HepG2 (cell line): Measurements from ENCODE around the gene RAB1B. TPM values are rescaled to one million over a fixed set of nuclear protein-coding genes. Genes with fewer than 3 reads are reported as not detected.

Experiments used
- AHDC1 ChIP-seq: sonication (generic); formaldehyde crosslinking; IDR thresholded peaks from 2 replicates; pipeline ENCODE4 v1.5.1; 2020; ENCODE audit warnings: mild to moderate bottlenecking, missing genetic modification reagents, borderline replicate concordance
- BATF2 ChIP-seq: sonication (generic); formaldehyde crosslinking; IDR thresholded peaks from 2 replicates; pipeline ENCODE4 v1.8.0; 2022; ENCODE audit warnings: mild to moderate bottlenecking, missing genetic modification reagents, moderate library complexity
- FIP1L1 ChIP-seq: fragments of 200-400 bp; formaldehyde crosslinking; IDR thresholded peaks from 2 replicates; pipeline ENCODE4 v1.6.1; 2018; ENCODE audit warnings: low read depth, mild to moderate bottlenecking, low read length, moderate library complexity, borderline replicate concordance; ENCODE audit not compliant: insufficient read depth
- HIC2 ChIP-seq: sonication (generic); formaldehyde crosslinking; IDR thresholded peaks from 2 replicates; pipeline ENCODE4 v1.9.0; 2022; ENCODE audit warnings: low read depth, missing genetic modification reagents
- ISX ChIP-seq: sonication (generic); formaldehyde crosslinking; conservative IDR thresholded peaks from 2 replicates; pipeline ENCODE4 v1.5.0; 2020; ENCODE audit warnings: missing genetic modification reagents
- MEIS2 ChIP-seq: sonication (generic); formaldehyde crosslinking; IDR thresholded peaks from 2 replicates; pipeline ENCODE4 v1.9.0; 2021; ENCODE audit warnings: mild to moderate bottlenecking, missing genetic modification reagents
- MNT ChIP-seq: fragments of 450-650 bp; IDR thresholded peaks from 2 replicates; pipeline ENCODE4 v1.6.1; 2016
- RBAK ChIP-seq: sonication (generic); formaldehyde crosslinking; IDR thresholded peaks from 2 replicates; pipeline ENCODE4 v1.5.1; 2020; ENCODE audit warnings: mild to moderate bottlenecking, missing genetic modification reagents
- RBFOX2 ChIP-seq: fragments of 200-400 bp; formaldehyde crosslinking; IDR thresholded peaks from 2 replicates; pipeline ENCODE4 v1.6.1; 2017; ENCODE audit warnings: low read depth, mild to moderate bottlenecking, low read length
- REL ChIP-seq: sonication (generic); formaldehyde crosslinking; conservative IDR thresholded peaks from 2 replicates; pipeline ENCODE4 v1.8.0; 2022; ENCODE audit warnings: mild to moderate bottlenecking, missing genetic modification reagents, moderate library complexity
- WIZ ChIP-seq: sonication (generic); formaldehyde crosslinking; IDR thresholded peaks from 2 replicates; pipeline ENCODE4 v1.5.1; 2020; ENCODE audit warnings: mild to moderate bottlenecking, missing genetic modification reagents
- ZC3H4 ChIP-seq: sonication (generic); formaldehyde crosslinking; IDR thresholded peaks from 2 replicates; pipeline ENCODE4 v1.4.0; 2020; ENCODE audit warnings: missing genetic modification reagents, borderline replicate concordance
- ZNF512 ChIP-seq: sonication (generic); formaldehyde crosslinking; IDR thresholded peaks from 2 replicates; pipeline ENCODE4 v1.4.0; 2020; ENCODE audit warnings: mild to moderate bottlenecking, missing genetic modification reagents
- ZNF629 ChIP-seq: sonication (generic); formaldehyde crosslinking; conservative IDR thresholded peaks from 2 replicates; pipeline ENCODE4 v1.5.0; 2020; ENCODE audit warnings: missing genetic modification reagents
- polyA plus RNA-seq, 8 experiments: library from polyadenylated mRNA; depleted of rRNA in 3 of 8; stranded (reverse) in 7 of 8; unstranded in 1 of 8; fragments of >200 nt; fragmentation: Illumina TruSeq in 4 of 8; extraction: Trizol in 4 of 8; gene quantifications; 2 replicates each; pipeline versions ENCODE4 v1.2.1 to v1.2.3, GENCODE V29; 2011 to 2016; ENCODE audit warnings: low read depth in 4 of 8, missing spikeins in 1 of 8, mixed read lengths in 1 of 8; ENCODE audit not compliant: insufficient read depth in 1 of 8
- total RNA-seq, 5 experiments: library from RNA; depleted of rRNA; stranded (reverse); fragments of >200 nt; fragmentation: Illumina TruSeq; extraction: Trizol; gene quantifications; 2 replicates each; pipeline ENCODE4 v1.2.3, GENCODE V29; 2016; ENCODE audit warnings: low read depth in 1 of 5

The RAB1B gene
- total and polyA plus RNA-seq, 2 of the 13 experiments (the other 11 are each of a cell fraction or from before 2014, with no cell fraction given): 77.9 to 87.9 TPM

- TF ChIP-seq ZNF512 (CRISPR knock-in tag) (no peak), ZNF629 (CRISPR knock-in tag) (no peak), MEIS2 (CRISPR knock-in tag) (no peak), MNT (no peak), BATF2 (no peak), ISX (no peak), RBFOX2 (peak; percentile 56; the same call in 1 of the 2 replicates), ZC3H4 (CRISPR knock-in tag) (no peak), FIP1L1 (no peak), REL (no peak), AHDC1 (no peak), WIZ (CRISPR knock-in tag) (no peak), RBAK (CRISPR knock-in tag) (no peak), HIC2 (peak; percentile 29; the same call in 1 of the 2 replicates)
These were observed 45.1 kb downstream of the RAB1B start (continued) for GRCh38 chr11:66313321-66314185.
